IMR-90 (cell line): ENCODE results near the gene ZNF71.

Source experiments
- CEBPB ChIP-seq: IDR thresholded peaks from 2 replicates; pipeline ENCODE4 v1.6.1; 2012; ENCODE audit warnings: low read depth, low read length, improper control_type of control experiment
- CTCF ChIP-seq: conservative IDR thresholded peaks from 2 replicates; pipeline ENCODE4 v1.5.1; 2012; ENCODE audit warnings: mild to moderate bottlenecking, low read depth, low read length, improper control_type of control experiment
- MAFK ChIP-seq: IDR thresholded peaks from 2 replicates; pipeline ENCODE4 v1.6.1; 2012; ENCODE audit warnings: low read depth, low read length, improper control_type of control experiment
- POLR2A ChIP-seq: IDR thresholded peaks from 2 replicates; pipeline ENCODE4 v1.6.1; 2012; ENCODE audit warnings: mild to moderate bottlenecking, low read depth, low read length

- no peak for TF ChIP-seq CEBPB
- TF ChIP-seq POLR2A: no peak
- no peak for TF ChIP-seq MAFK
- TF ChIP-seq CTCF: no peak
Observed at GRCh38 chr19:56661248-56661647, 66.1 kb downstream of the ZNF71 start.
